Measurements from ENCODE around the gene TMEM50B.

DNA sequence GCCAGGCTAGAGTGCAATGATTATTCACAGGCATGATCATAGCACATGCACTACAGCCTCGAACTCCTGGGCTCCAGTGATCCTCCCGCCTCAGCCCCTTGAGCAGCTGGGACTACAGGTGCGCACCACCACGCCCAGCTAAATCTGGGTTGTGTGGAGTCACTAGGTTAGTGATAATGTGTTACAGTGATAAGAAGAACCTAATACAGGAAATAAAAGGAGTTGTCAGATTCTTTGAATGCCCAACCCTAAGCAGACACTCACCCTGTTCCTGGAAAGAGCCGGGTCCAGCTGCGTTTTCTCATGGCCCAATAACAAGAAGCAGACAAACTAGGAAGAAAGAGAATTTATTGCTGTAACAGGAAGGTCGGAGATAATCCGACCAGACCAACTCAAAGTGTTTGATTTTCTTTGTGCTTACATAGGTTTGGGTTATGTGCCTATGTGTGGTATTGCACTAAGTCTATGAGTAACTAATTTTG is 67.8 kb downstream of the TMEM50B start:
- TF ChIP-seq ASH2L (IDR thresholded peaks at IDR 0.05; ENCODE audit: low read length) (no peak), POLR2A (IDR thresholded peaks at IDR 0.05; ENCODE audit: control extremely low read depth in 1 of 2, low read depth in 2 of 2, low read length in 2 of 2) (no peak), YY1 (IDR thresholded peaks at IDR 0.05; ENCODE audit: low read depth, low read length) (no peak), JUN (IDR thresholded peaks at IDR 0.05; ENCODE audit: low read depth, low read length) (no peak), HDAC6 (IDR thresholded peaks at IDR 0.05; ENCODE audit: low read depth, low read length) (no peak)
- TF ChIP-seq, protein P1, sequence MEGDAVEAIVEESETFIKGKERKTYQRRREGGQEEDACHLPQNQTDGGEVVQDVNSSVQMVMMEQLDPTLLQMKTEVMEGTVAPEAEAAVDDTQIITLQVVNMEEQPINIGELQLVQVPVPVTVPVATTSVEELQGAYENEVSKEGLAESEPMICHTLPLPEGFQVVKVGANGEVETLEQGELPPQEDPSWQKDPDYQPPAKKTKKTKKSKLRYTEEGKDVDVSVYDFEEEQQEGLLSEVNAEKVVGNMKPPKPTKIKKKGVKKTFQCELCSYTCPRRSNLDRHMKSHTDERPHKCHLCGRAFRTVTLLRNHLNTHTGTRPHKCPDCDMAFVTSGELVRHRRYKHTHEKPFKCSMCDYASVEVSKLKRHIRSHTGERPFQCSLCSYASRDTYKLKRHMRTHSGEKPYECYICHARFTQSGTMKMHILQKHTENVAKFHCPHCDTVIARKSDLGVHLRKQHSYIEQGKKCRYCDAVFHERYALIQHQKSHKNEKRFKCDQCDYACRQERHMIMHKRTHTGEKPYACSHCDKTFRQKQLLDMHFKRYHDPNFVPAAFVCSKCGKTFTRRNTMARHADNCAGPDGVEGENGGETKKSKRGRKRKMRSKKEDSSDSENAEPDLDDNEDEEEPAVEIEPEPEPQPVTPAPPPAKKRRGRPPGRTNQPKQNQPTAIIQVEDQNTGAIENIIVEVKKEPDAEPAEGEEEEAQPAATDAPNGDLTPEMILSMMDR (IDR thresholded peaks at IDR 0.05; ENCODE audit: control extremely low read depth in 1 of 3, insufficient read depth in 1 of 3, low read depth in 1 of 3, low read length in 3 of 3), result no peak
